NCI-H69 (cell line): Measurements from ENCODE around the gene ETV6.
"Not testable (repeated sequence)": the region's sequence is repeated elsewhere in the genome, so short reads cannot be mapped to it uniquely, and the experiment has no call there.

Experiments
- DNase-seq: peaks from one replicate; lab custom pipeline; 2025; lab: John Stamatoyannopoulos, UW

ETV6 gene

DNA sequence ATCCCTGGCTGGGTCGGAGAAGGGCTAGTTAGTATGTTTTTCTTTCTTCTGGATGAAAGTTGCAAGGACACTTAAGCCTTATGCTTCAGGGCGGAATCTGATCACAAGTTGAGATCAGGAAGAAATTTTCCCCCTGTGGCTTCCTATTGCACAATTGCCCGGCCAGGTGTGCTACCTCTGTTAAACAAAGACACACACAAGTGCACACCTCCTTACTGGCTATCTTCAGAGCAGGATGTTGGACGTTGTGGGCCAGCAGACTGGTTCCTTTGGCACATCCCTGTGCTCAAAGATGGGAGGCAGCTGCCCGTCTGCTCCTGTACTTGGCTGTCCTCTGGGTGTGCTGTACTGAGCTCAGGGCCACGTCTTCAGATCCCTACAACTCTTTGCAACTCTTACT is 19.1 kb downstream of the ETV6 start:
- DNase-seq = no peak

DNA sequence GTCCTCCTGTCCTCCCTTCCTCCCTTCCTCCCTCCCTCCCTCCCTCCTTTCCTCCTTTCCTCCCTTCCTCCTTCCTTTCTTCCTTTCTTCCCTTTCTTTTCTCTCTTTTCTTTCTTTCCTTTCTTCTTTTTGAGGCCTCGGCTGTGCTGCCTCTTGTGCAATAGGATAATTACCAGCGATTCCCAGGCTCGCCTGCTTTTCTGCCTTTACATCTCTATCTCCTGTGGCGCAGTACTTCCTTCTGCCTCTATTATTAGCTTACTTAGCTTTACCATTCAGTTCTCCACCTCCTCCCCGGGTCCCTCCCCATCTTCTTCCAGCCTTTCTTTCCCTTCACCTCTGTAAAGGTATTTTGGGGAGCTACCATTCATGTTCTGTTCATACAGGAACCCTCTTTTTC is 19.9 kb downstream of the ETV6 start:
- no peak for DNase-seq

DNA sequence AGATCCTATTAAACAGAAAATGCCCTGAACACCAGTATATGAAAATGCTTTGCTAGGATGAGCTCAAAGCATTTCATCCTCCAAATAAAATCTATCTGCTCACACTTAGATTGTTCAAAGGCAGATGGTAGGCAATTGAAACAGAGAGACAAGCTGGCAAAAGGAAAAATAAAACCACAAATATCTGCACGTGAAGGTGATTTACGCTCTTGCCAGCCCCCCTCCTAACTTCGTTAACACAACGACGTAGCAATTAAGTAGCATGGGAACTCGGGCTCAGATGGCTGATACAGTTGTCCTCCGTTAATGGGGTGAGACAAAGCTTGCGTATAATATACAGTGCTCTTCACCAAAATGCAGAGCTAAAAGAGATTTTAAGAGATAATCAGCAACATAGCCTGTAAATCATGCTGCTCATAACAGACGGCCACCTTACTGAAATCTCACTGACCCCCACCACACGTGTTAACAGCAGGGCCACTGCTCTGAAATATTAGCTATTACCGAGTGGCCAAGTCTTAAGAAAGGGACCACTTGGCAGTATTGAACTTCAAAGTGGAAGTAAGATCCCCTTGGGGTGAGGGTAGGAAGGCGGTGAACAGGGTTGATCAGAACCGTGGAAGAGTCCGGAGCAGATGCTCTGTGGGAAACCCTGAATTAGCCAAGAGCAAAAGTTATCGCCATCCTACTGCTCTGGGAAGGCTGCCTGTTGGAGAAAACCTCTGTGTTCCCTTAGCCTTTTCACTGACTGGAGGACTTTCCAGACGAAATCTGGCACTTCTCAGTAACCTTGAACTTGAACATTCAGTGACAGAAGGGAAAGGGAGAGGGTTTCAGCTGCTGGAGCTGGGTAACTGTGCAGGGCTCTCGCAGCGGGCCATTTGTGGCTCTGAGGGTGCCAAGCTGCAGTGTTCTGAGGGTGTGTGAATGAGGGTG is 23.1 kb downstream of the ETV6 start:
- DNase-seq = peak; percentile 19

DNA sequence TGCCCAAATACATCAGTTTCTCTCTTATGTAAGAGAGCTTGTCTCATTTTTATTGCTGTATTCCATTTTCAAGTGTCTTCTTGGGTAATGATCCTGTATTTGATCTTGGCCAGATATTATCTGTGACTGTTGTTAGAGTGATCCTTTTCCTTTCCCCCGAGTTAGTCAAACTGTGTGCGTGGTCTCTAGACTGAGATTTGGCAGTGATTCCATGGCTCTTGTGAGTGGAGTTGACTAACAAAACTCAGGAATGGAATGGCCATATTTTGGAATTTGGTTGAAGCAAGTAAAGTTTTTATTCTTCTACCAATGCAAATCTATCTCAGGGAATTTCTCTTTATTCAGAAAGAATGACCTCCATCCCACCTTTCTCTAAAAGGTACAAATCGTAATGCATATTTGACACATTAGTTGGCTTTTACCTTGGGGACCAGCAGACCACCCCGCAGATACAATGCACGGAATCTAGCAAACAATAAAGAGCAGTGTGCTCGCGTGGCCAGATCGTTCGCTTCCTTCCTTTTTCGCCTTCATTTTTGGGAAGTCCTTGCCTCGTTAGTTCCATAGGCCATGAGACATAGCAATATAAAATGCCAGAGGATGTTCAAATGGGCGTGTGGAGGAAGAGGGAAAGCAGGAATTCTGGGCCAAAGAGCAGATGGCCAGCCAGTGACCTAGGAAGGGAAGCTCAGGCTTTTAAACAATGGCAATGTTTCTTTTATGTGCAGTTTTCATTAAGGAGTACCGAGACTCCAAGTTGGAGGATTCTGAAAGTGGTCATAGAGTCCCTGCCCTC is 24.4 kb downstream of the ETV6 start:
- no peak for DNase-seq

DNA sequence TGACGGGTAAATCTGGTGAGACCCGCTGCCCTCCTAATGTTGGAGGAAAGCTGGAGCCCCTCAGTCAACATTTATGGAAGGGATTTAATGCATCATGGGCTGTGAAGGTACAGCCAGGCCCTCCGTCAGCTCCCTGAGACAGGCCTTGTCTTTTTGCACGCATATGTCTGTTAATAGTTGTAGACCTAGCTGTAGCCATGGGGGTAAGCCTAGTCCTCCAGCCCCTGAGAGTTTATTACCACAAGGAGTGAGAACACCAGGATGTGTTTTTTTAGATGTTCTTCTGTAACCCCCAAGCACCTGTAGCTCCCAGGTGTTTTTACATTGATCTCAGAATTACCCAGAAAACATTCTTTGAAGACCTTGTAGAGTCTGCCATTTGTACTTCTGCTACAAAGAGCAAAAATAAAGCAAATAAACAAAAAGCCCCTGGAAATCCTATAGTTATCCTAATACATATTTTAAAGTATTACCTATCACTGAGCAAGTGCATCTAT is 25.5 kb downstream of the ETV6 start:
- no peak for DNase-seq

DNA sequence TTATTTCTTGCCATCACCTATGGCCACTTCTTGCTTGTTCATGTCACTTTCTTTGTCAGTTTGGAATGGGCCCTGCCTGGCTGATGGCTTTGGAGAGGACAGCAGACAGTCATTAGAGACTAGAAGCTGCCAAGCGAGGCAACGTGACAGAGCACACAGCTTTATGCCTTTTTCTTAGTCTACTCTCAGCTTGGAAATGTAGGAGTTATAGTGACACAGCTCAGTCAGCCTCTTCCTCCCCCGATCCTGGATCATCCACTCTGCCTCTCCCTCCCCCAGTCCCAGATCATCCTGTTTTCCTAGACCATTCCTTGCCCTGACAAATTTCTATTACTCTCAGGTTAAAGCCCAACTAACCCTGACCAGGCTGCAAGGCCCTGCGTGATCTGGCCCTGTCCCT is 26.6 kb downstream of the ETV6 start:
- no peak for DNase-seq

DNA sequence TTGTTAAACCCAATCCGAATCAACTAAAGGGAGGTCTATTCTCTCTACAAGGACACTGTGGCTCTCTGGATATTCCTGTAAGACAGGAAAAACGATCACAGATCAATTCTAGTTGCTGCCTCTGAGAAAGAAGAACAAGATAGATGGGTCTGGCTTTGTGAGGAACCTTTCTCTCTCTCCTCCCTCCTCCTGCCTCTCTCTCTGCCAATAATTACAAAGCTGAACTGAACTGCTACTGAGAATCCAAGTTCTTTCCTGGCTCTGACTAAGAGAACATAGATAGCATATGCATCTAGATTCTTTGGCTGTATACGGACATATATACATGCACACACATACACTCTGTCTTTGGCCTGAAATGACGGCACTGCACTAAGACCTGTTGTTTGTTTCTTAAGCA is 27.6 kb downstream of the ETV6 start:
- DNase-seq = no peak

DNA sequence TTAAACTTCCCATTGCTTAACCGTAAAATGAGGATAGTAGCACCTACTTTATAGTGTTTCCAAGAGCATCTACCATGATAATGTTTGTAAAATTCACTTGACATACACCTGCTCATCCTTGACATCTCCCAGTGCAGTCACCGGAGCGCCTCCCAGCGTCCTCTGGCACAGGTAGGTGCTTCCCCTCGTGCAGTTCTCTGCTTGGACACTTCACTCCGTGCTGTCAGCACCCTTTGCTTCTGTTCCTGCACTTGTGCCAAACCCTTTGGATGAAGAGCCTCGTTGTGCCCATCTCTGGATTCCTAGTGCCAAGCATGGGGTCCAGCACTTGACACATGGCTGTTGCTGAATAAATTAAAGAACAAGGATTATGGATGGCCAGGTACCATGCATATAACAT is 28.3 kb downstream of the ETV6 start:
- no peak for DNase-seq

DNA sequence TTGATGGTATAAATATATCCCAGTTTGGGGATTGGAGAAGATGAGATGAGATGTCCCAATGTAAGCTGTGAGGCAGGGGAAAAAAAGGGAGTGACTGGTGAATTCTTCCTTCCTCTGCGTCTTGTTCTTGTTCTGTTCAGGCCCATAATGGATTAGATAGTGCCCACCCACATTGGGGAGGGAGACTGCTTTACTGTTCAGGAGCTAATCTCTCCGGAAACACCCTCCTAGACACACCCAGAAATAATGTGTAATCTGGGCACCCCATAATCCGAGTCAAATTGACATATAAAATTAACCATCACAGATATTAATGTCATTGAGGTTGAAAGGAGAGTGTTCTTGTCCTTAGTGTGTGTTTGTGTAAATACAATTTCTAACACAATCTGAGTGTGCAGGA is 29.3 kb downstream of the ETV6 start:
- DNase-seq = no peak

DNA sequence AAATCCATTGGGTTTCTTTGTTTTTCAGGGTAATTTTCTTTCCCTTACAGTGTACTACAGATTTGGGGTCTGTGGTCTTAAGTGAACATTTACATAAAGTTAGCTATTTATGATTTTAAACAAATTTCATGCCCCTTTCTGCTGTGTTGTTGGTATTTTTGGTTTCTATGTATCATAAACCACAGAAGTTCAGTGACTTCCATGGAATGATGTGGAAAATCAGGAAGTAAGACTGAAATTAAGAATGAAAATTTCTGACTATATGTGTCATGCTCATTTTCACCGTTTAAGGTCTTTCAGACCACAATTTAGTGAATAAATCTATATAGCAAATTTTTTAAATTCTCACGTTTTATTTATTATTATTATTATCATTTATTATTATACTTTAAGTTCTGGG is 31.7 kb downstream of the ETV6 start:
- DNase-seq = no peak

DNA sequence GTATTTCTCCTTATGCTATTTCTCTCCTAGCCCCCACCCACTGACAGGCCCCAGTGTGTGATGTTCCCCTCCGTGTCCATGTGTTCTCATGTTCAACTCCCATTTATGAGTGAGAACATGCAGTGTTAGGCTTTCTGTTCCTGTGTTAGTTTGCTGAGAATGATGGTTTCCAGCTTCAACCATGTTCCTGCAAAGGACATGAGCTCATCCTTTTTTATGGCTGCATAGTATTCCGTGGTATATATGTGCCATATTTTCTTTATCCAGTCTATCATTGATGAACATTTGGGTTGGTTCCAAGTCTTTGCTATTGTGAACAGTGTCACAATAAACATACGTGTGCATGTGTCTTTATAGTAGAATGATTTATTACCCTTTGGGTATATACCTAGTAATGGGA is 32.2 kb downstream of the ETV6 start:
- DNase-seq = not testable (repeated sequence)

DNA sequence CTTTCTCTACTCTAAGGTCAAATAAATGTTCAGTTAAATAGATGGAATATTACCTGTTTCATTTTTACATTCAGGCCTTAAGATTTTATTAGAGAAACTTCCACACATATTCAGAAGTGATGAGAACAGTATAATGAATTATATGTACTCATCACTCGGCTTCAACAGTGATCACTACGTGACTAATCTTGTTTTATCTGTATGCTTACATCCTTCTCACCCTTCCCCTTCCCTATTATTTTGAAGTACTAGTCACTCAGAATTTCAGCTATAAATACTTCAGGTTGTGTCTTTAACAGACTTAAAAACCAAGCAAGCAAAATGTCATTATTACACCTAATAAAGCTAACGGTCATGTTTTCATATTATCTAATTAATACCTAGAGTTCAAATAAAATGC is 34.9 kb downstream of the ETV6 start:
- DNase-seq = no peak

DNA sequence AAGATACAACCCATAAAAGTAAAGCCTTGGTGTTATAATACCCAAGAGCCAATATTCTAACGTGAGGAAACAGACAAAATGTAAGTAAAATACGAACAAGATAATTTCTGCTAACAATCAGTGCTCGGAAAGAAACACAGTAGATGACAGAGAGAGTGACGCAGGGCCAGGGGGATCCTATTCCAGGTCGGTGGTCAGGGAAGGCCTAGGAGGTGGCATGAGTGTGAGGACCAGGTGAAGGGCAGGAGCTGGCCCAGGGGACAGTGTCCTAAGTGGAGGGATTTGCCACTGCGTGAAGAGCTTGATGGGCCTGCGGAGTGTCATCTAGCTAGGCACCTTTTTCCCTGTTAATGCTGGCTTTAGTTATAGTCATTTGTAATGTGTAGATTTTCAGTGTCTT is 35.3 kb downstream of the ETV6 start:
- no peak for DNase-seq

DNA sequence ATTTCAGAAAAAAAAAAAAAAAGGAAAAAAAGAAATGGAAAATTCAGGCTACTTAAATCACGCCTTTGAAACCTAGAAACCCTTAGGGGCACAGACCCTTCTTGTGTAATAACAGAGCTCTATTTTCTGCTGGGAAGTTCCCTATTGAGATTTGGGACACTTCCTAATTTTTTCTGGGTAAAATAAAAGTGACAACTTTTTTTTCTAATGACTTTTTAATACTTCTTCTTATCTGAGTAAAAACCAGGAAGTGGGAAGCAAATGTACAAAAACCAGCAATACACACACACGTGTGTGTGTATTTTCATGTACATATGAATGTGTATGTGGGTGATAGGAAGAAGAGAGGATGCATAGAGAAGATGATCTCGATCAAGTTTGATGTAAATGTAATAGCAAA is 35.8 kb downstream of the ETV6 start:
- no peak for DNase-seq

DNA sequence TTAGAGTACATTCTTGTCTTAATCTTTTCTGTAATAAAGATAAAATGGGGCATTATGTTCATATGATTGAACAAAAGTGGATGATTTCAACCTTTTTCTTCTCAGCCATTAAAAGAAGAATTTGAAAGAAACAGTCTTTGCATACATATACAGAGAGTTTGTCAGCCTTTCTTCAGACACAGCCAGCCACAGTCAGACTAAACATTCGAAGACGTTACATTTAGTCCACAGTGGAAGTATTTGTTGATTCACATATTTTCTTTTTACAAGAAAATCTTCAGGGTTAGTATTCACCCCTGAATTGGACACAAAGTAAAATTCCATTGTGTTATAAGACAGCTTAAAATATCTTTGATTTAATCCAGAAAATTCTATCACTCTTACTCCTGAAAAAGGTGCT is 36.2 kb downstream of the ETV6 start:
- DNase-seq = no peak

DNA sequence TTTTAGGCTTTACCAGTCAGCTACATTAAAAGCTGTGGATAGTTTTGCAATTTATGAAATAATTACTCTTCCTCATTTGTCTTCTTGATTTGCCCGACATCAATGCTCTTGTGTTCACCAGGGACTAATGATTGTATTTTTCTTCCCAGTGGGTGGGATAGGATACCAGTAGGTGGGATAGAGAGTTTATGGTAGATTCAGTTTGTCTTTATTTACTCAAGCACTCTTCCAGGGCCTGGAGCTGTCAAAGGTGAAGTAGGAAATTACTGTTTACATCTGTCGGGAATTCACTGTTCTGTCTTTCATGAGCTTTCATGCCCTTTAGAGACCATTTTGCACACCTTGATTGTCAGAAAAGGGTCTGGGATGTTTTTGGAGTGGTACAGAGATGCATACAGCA is 36.6 kb downstream of the ETV6 start:
- peak; percentile 86 for DNase-seq

DNA sequence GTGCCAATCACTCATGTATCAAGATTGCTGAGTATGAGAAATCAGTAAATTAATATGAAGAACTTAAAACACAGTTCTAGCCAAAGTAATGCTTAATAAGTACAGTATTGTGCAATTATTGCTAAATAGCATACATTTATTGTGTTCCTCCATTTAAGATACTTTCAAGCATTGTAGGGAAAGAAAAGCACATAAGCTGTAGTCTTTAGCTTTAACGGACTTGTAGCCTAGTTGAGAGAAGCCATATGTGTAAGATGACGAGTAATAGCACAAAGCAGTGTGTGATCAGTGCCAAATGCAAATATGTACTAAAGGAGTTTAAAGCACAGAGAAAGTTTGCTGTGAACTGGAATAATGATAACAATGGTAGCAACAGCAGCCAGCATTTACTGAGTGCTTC is 38.1 kb downstream of the ETV6 start:
- no peak for DNase-seq

DNA sequence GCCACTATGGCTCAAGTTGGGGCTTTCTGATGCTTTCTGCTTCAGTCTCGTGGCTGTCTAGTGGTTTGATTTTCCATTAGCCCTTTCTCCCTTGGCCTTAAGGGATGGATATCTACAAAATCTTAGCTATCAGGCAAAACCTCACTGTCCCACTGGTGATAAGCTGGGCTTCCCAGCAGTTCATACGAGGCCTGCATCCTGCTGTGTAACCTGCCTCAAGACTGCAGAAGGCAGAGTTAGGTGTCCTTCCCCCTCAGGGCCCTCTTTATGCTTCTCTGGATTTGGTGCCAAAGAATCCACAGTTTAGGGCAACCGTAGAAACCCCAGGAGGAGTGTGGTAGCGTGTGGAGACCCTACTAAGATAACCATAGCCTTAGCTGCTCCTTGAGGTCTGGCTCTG is 38.9 kb downstream of the ETV6 start:
- no peak for DNase-seq

DNA sequence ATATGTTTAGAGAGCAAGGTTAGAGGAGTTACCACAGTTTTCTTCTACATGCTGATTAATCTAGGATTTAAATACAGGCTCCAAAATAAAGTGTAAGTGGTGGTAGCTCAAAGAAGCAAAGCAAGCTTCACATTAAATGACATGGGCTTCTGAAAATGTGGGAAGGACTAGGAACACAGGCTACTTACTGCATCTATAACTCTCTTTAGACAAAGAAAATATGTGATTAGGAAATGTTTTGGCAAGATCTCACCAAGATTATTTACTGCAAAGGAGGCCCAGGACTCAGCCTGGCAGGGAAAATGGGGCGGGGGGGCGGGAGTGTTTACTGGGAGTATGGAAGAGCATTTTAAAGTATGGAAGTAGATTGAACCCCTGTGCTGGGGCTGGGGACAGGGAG is 39.4 kb downstream of the ETV6 start:
- DNase-seq = no peak

DNA sequence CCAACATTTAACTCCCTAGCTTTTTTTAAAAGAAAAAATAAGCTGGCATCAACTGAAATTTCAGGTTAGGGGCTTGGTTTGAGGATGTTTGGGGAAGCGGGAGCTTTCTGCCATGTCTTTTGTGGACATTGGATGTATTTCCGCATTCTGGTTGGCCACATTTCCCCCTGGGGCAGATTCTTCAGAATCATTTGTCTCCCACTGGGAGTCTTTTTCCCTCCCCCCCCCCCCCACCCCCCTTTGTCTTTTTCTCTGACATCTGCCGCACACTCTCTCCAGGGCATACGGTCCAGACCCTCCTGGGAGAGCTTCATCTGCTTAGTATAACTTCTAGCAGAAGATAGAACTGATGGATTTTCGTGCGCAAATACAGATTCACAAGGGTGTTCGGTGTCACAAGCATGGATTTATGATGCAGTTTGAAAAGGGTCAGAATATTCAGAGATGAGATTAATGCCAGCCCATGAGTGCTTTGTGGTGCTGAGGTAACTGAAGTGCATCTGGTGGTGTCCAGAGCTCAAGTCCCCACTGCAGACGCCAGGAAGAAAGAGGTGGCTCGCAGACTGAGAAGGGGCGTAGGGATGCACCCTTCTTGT is 40.2 kb downstream of the ETV6 start:
- peak; percentile 58 for DNase-seq

DNA sequence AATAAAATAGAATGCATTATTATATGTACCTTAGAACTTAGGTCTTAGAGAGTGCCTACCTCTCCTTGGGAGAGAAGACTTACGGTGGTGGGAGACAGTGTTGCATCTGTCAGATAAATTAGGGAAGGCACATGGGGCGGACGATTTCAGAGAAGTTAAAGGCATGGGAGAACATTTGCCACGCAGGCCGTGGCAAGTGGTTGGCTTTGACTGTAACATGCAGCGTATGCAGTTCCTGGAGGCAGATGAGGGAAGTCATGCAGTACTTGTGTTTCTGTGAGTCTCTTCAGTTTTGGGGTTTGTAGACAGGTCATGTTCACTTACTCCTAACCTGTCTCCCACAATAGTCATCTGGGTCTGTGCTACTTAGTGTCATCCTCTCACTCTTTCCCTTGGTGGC is 43.6 kb downstream of the ETV6 start:
- no peak for DNase-seq

DNA sequence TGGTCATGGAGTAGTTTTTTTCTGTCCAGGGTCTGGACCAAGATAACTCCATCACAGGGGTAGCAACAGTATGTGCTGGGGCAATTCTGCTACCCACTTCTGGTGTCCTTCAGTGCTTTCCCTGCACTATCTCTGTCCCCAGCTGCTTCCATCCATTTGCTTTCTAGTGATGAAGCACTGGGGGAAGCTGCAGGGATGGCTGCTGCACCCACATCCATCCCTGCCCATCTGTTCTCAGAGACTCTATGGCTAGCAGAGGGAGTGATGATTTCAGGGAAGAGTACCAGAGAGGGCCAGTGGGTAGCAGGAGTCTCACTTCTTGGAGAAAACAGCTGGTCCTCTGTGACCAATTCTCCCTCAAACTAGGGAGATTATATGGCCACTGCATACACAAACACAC is 44.1 kb downstream of the ETV6 start:
- no peak for DNase-seq

DNA sequence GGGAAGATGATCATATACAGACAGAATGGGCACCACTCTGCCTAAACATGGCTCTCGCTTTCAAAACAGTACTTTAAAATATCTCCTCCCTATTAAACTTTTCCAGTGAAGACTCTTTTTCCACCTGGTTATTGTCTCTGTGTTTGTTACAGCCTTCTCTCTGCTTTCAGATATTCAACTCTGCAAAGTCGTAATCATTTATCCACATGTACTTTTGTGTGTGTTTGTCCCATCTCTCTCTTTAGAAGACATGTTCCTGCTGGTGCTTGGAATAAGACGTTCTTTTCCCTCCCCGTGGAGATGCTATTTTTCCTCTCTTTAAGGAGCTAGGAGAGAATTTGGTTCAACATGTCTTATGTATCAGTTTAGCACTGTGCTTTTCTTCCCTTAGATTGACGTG is 45.1 kb downstream of the ETV6 start:
- no peak for DNase-seq
